Choroid plexus epithelial cell (primary cell): ENCODE data around the gene CIDEC.
"Not testable (repeated sequence)": the region's sequence is repeated elsewhere in the genome, so short reads cannot be mapped to it uniquely, and the experiment has no call there.

ENCODE experiments used
- DNase-seq: peaks from one replicate; pipeline ENCODE4 v3.0.0-alpha.2; 2010; ENCODE audit warnings: low read depth
- H3K4me3 ChIP-seq: 2 replicates; pipeline ENCODE4 v1.5.1; 2011; ENCODE audit warnings: low read depth, mild to moderate bottlenecking, control low read depth, low read length, moderate library complexity
- TF ChIP-seq, protein P1 (sequence below): conservative IDR thresholded peaks from 2 replicates; pipeline ENCODE4 v1.5.1; 2011; ENCODE audit warnings: low read depth, mild to moderate bottlenecking, control low read depth, inconsistent platforms, low read length, moderate library complexity

CIDEC gene

DNA sequence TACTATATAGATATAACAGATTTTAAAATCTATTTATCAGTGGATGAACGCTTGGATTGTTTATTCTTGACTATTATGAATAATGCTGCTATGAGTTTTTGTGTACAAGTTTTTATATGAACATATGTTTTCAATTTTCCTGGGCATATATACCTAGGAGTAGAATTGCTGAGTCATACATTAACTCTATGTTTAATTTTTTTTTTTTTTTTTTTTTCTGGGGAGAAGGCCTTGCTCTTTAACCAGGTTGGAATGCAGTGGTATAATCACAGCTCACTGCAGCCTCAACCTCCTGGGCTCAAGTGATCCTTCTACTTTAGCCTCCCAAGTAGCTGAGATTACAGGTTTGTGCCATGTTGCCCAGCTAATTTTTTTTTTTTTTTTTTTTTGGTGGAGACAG, 9.1 kb downstream of the CIDEC start:
- no peak overlapping the region for H3K4me3 ChIP-seq
- peak; percentile 73 for DNase-seq
- TF ChIP-seq, protein P1, sequence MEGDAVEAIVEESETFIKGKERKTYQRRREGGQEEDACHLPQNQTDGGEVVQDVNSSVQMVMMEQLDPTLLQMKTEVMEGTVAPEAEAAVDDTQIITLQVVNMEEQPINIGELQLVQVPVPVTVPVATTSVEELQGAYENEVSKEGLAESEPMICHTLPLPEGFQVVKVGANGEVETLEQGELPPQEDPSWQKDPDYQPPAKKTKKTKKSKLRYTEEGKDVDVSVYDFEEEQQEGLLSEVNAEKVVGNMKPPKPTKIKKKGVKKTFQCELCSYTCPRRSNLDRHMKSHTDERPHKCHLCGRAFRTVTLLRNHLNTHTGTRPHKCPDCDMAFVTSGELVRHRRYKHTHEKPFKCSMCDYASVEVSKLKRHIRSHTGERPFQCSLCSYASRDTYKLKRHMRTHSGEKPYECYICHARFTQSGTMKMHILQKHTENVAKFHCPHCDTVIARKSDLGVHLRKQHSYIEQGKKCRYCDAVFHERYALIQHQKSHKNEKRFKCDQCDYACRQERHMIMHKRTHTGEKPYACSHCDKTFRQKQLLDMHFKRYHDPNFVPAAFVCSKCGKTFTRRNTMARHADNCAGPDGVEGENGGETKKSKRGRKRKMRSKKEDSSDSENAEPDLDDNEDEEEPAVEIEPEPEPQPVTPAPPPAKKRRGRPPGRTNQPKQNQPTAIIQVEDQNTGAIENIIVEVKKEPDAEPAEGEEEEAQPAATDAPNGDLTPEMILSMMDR: no peak

DNA sequence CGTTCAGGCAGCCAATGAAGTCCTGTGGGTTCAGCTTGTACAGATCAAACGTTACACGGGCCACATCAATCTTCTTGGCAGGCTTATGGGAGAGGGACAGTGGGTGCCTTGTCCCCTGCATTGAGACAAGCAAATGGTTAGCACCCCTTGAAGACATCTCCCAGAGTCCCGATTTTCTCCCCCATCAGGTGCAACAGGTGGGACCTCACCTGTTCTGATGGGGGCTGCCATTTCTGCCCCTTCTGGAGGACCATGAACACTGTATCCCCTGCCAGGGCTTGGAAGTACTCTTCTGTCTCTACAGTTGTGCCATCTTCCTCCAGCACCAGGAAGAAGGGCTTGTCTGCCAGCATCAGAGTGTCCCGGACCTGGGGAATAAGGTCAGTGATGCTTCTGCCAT, 10.1 kb downstream of the CIDEC start:
- DNase-seq: no peak
- TF ChIP-seq, protein P1: no peak
- H3K4me3 ChIP-seq: no peak overlapping the region

DNA sequence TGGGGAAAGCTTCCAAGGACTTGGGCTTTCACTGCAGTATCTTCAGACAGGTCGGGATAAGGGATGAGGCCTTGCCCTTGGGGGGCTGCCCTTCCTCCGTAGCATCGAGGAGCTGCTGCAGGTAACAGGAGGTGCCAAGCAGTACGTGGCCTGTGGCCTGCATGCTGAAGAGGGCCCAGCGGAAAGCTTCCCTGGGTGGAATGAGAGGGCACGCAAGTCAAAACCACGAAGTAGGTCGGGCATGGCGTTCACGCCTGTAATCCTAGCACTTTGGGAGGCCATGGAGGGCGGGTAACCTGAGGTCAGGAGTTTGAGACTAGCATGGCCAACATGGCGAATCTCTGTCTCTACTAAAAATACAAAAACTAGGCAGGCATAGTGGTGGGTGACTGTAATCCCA, 12.9 kb downstream of the CIDEC start:
- TF ChIP-seq, protein P1: no peak
- DNase-seq: no peak
- H3K4me3 ChIP-seq: no peak overlapping the region

DNA sequence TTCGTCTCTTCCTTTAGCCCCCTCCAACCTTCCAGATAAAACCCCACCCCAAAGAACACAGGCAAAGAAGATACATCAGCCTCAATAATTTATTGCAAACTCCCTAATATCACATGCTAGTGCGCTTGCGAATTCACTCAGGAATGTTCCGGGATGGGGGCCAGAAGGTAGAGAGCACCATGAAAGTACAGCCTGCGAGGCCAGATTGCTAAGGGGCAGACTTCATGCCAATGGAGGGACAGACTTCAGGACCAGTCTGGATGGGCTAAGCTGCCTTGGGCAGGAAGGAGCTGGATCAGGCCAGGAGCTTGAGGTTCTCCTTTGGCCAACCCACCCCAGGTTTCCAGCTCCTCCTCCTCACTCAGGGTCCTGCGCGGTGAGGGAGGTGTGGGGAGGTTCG, 13.4 kb downstream of the CIDEC start:
- TF ChIP-seq, protein P1: no peak
- peak; percentile 43 for DNase-seq
- H3K4me3 ChIP-seq: no peak overlapping the region

DNA sequence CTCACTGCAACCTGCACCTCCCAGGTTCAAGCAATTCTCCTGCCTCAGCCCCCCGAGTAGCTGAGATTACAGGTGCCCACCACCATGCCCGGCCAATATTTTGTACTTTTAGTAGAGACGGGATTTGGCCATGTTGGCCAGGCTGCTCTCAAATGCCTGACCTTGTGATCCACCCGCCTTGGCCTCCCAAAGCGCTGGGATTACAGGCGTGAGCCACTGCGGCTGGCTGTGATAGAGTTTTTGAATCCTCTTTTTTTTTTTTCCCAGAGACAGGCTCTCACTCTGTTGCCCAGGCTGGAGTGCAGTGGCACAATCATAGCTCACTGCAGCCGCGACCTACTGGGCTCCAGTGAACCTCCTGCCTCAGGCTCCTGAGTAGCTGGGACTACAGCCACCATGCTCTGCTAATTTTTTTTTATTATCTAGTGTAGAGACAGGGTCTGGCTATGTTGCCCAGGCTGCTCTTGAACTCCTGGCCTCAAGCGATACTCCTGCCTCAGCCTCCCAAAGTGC, 14.9 kb downstream of the CIDEC start:
- DNase-seq: not testable (repeated sequence)

DNA sequence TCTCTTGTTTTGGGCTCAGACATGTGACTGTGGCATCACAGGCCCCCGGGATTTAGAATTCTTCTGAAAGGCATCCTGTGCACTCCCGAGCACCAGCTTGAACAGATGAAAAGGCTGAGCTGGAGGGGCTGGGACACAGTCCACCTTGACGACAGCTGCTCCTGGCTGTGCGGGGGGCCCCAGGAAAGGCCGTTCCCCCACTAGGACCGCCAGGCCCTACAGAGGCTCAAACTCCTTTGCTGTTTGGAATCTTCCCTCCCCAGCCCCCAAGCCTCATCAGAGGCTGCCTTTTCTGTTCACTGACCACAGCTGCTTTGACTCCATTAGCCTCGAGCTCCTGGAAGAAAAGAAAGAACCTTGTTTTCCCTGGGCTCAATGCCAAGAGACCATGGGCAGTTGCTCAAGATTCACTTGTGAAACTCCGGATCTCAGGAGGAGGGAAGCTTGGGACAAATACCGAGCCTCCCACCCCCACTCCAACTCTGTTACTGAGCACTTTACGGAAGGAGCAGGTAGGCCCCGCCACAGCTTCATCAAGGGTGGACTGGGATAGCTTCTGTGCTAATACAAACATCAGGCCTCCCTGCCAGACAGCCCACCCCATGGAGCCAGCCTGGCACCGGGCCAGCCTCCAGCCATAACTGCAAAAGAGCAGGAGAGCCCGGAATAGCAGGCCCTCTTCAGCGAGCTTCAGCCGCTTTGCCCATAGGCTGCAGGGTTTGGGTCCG, 15.7 kb downstream of the CIDEC start:
- DNase-seq: peak; percentile 97
- peak overlapping the region; percentile 8 for H3K4me3 ChIP-seq
- TF ChIP-seq, protein P1: no peak

More for the DNA sequence above, 14.9 kb downstream of the CIDEC start:
- H3K4me3 ChIP-seq: not testable (repeated sequence)

DNA sequence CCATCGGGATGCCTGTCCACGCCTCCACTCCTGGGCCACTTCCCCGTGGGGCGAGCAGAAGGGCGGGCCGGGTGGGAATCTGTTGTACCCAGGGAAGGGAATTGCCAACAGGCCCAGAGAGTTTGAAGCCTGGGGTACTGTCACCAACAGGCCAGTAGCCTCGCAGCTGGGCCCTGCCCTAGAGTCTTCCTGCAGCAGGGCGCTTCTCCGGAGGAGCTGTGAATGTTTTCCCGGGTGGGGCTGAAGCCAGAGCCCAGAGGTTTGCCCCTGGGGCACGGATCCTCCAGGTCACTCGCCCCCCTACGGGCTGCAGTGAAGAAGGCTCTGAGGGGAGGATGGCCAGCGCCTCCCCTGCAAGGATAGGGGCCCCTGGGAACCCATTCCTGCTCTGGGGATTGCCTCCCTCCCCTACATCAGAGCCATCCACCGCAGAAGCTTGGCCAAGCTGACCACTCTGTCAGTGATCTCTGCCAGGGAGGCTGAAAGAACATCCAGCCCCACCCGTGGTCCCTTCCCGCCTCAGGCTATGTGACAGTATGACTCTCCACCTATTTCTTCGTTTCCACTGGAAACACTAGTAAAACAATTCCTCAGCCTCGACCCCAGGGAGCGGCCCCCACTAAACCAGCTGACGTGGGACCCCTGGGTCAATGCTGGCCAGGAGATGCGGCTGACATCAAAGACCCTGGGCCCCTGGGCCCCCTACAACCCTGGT, 16.8 kb downstream of the CIDEC start:
- no peak overlapping the region for H3K4me3 ChIP-seq
- DNase-seq: no peak
- TF ChIP-seq, protein P1: no peak
